ENCODE data around the gene COL23A1.
"Not testable (repeated sequence)": the region's sequence is repeated elsewhere in the genome, so short reads cannot be mapped to it uniquely, and the experiment has no call there.

COL23A1 gene

DNA sequence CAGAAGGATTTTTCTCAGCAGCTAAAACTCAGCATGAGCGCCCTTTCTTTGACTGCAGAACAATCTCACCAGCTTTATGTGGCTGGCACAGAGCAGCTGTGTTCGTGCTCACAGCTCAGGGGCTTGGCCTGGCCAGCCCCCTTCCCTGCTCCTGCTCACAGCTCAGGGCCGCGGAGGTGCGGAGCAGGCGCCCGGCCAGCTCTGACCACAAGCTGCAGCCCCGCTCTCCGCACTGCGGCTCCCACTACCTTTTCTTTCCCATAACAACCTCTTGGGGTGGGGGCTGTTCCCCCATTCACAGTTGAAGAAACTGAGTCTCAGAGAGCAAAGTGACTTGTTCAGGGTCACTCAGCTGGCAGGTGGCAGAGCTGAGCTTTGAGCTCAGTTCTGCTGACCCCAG is 323.6 kb downstream of the COL23A1 start:
- no peak for DNase-seq (ENCODE audit: insufficient read length, low spot score)
- FAIRE-seq, result no peak

DNA sequence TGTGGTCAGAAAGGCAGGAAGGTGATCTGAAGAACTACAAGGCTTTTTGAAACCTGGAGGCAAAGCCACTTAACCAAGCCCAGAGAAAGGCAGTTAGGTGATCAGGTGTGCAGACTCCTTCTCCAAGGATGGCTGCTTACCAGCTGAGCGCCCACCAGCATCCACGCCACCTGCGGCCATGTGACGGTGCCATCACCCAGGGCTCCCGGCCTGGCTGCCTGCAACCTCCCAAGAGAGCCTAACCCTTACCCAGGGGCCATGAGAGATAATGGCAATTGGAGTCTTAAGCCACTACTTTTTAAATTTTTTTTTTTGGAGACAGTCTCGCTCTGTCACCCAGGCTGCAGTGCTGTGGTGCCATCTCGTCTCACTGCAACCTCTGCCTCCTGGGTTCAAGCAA is 324.4 kb downstream of the COL23A1 start:
- no peak for FAIRE-seq
- DNase-seq (ENCODE audit: insufficient read length, low spot score), result no peak

GRCh38 chr5:178264044-178264443 is 326.1 kb downstream of the COL23A1 start:
- DNase-seq (ENCODE audit: insufficient read length, low spot score) (no peak), FAIRE-seq (no peak)

GRCh38 chr5:178261666-178262600 is 328.3 kb downstream of the COL23A1 start:
- FAIRE-seq (no peak), DNase-seq (ENCODE audit: insufficient read length, low spot score) (no peak)

GRCh38 chr5:178259623-178260536 is 330.3 kb downstream of the COL23A1 start:
- DNase-seq (ENCODE audit: insufficient read length, low spot score), result no peak
- FAIRE-seq, result no peak

DNA sequence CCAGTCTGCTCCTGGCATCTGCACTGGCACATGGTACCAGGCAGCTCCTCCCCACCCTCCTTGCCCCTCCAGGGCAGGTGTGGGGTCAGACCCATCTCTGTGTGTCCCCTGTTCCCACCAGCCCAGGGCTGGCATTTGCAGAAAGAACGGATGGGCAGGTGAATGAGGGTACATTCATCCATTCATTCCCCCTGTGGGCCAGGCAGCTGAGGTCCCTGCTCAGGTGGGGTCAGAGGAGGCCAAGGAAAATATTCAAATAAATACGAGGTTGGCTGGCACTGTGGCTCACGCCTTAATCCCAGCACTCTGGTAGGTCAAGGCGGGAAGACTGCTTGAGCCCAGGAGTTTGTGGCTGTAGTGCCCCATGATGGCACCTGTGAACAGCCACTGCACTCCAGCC is 332.5 kb downstream of the COL23A1 start:
- DNase-seq (ENCODE audit: insufficient read length, low spot score), result no peak
- FAIRE-seq, result no peak

DNA sequence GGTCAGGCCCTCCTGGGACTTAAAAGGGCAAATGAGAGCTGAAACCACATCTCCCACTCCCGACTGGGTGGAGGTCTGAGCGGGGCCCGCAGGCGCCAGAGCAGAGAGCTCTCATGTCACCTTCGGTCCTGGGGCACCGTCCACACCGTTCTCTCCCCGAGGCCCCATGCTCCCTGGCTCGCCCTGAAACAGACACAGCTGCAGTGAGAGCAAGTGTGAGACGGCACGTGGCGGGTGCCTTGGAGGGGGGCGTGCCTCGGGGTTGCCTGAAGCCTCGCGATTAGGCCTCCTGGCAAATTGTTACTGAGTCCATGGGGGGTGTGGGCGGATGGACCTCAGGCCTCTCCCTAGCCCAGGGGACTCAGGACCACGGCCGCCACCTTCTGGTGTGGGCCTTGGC is 333.4 kb downstream of the COL23A1 start:
- DNase-seq (ENCODE audit: insufficient read length, low spot score) (no peak), FAIRE-seq (no peak)

- DNase-seq (ENCODE audit: insufficient read length, low spot score); FAIRE-seq: not testable (repeated sequence)
These were observed 336.6 kb downstream of the COL23A1 start for GRCh38 chr5:178253632-178254031.

DNA sequence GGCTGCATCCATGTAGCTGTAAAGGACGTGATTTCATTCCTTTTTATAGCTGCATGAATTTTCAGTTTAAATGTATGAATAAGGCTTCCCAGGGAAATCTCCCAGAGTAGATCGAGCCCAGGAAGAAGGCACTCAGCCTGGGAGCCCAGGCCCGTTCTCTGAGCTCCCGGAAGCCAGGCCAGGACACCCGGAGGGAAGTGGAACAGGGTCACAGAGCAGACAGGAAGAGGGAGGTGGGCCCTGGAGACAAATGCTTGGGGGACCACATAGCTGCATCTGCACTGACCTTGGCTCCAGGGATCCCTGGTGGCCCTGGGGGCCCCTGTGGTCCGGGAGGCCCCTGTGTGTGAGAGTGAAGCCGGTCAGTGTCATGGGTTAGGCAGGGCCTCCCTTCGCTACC is 337.9 kb downstream of the COL23A1 start:
- DNase-seq (ENCODE audit: insufficient read length, low spot score) (no peak), FAIRE-seq (no peak)

DNA sequence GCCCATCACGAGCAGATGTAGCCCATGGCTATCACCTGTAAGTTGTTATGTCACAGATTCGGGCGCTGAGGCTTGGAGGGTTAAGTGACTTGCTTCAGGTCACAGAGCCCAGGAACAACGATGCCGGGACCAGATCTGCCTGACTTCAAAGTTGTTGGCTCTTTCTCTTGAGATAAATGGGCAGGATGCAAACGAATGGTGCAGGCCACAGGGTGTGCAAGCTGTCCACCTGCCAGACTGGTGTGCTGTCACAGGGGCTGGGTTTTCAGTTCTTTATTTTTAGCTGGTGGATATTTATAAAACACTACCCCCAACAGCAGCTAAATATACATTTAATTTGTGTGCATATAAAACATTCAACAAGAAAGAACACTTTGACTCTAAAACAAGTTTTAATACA is 339.9 kb downstream of the COL23A1 start:
- FAIRE-seq (no peak), DNase-seq (ENCODE audit: insufficient read length, low spot score) (no peak)

DNA sequence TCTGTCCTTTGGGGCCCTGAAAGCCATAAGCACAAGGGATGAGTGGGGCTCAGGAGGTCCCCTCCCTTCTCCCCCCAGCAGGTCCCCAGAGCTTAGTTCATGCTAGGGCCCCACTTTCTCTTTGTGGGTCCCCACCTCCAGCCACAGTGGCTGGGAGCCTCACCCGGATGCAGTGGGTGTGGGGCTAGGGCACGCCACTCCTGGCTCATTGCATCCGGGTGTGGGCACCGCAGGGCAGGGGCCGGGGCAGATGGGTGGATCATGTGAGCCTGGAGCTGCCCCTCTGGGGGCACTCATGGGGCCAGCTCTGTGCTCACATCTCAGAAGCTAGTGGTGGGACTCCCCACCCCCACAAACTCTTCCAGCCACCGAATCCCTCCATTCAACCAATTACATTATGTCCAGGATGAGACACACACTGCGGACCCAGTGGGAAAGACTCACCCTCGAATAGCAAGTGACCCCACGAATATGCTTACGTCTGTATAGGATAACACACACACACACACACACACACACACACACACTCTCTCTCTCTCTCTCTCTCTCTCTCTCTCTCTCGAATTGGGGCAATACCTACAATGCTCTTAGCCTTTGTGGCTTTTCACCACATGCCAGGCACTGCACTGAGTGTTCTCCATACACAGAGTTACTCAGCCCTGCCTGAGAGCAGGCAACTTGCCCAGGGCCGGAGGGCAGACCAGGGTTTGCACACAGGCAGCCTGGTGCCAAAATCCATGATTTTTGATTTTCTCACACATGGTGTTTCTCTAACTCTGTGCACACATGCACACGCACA is 340.8 kb downstream of the COL23A1 start:
- FAIRE-seq, result no peak
- no peak for DNase-seq (ENCODE audit: insufficient read length, low spot score)

- FAIRE-seq (no peak), DNase-seq (ENCODE audit: insufficient read length, low spot score) (no peak)
These were observed 341.4 kb downstream of the COL23A1 start for GRCh38 chr5:178248750-178249149.

- FAIRE-seq (no peak), DNase-seq (ENCODE audit: insufficient read length, low spot score) (no peak)
These were observed 342.4 kb downstream of the COL23A1 start for GRCh38 chr5:178247481-178248456.

DNA sequence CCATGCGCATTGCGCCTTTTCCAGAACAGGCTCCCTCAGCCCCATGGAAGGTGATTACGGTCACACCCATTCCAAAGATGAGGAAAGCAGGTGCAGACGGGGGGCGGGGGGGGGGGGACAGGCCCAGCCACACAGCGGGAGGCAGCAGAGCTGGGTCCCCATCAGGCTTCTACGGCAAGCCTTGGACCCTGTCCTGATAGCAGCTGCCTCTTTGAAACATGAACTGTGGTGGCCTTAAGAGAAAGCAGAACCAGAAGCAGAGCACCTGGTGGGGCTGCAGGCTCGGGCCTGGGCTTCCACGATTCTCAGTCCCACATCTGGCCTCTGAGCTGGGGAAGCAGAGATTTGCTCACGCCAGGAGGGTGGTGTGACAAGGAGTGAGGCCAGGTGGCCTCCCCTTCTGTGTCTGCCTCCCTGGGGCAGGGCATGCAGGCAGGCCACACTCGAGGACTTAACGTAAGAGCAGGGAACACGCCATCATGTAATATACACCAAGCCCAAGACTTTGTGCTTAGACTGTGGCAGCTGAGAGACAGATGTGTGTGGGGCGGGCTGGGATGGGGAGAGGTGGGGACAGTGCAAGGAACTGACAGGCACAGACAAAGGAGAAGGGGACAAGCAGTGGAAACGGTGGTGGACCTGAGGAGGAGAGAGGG is 343.4 kb downstream of the COL23A1 start:
- FAIRE-seq, result no peak
- no peak for DNase-seq (ENCODE audit: insufficient read length, low spot score)

DNA sequence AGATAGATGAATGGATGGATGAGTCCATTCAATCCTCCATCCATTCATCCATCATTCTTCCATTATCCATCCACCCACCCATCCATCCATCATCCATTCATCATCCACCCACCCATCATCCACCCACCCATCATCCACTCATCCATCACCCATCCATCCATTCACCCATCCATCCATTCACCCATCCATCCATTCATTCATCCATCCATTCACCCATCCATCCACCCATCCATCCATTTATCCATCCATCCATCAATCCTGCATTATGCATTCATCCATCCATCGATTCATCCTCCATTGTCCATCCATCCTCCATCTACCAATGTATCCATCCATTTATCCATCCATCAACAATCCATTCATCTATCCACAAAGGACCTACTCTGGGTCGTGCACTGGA is 344.8 kb downstream of the COL23A1 start:
- no peak for DNase-seq (ENCODE audit: insufficient read length, low spot score)
- no peak for FAIRE-seq

- FAIRE-seq, result no peak
- no peak for DNase-seq (ENCODE audit: insufficient read length, low spot score)
These were observed 345.6 kb downstream of the COL23A1 start for GRCh38 chr5:178244576-178244975.

- no peak for DNase-seq (ENCODE audit: insufficient read length, low spot score)
- no peak for FAIRE-seq
These were observed 347.8 kb downstream of the COL23A1 start for GRCh38 chr5:178242416-178242815.

DNA sequence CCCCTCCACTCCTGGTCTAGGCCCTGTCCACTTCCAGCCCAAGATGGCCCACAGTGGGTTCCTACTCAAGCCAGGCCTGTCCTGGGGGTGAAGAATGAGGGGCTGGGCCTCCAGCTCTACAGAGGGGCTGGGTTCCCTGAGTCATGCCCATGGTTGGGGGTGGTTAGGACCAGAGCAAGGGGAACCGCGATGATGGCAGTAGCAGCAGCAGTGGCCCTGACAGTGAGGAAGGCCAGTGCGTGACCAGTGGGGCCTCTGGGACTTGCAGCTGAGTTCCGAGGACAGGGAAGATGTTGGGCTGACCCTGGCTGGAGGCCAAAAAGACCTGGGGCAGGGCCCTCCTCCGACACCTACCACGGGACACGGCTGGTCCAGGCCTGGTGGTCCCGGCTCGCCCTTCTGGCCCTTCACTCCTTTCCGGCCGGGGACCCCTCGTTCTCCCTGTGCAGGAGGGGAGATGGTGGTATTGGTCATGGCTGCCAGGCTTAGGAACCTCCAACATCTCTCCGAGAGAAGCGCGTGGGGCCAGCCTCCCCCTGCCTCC is 348.4 kb downstream of the COL23A1 start:
- FAIRE-seq, result no peak
- DNase-seq (ENCODE audit: insufficient read length, low spot score), result no peak

- FAIRE-seq, result no peak
- no peak for DNase-seq (ENCODE audit: insufficient read length, low spot score)
These were observed 348.9 kb downstream of the COL23A1 start for GRCh38 chr5:178241231-178241663.
